Spleen (tissue), 7 donors: ENCODE results near the gene KCNJ6.

Experiments used
- POLR2AphosphoS5 ChIP-seq, 3 donors: sonication (generic); formaldehyde crosslinking; IDR thresholded peaks; one replicate each; pipeline ENCODE4 v1.5.1; 2017; ENCODE audit warnings: antibody characterized with exemption in 3 of 3
- TF ChIP-seq, protein P1 (sequence below), 11 experiments: fragments of 200-600 bp in 7 of 11; fragments of 450-650 bp in 4 of 11; sonication (generic) in 4 of 11; IDR thresholded peaks in 8 of 11; conservative IDR thresholded peaks in 3 of 11; 1 replicate in 7 of 11; 2 replicates in 4 of 11; pipeline versions ENCODE4 v1.4.0 to v1.8.0; 2016 to 2021; ENCODE audit warnings: antibody characterized with exemption in 11 of 11, inconsistent platforms in 4 of 11, mild to moderate bottlenecking in 1 of 11
- donor health status: DM: no; HTN: no; CAD: no; lungs with moderate emphysema.
- donor health status: DM: no; HTN: no; CAD: no.
- donor health status: DM: no; HTN: no; CAD: no.

GRCh38 chr21:37896788-37897187 lies 19.5 kb downstream of the KCNJ6 start:
- TF ChIP-seq, protein P1, sequence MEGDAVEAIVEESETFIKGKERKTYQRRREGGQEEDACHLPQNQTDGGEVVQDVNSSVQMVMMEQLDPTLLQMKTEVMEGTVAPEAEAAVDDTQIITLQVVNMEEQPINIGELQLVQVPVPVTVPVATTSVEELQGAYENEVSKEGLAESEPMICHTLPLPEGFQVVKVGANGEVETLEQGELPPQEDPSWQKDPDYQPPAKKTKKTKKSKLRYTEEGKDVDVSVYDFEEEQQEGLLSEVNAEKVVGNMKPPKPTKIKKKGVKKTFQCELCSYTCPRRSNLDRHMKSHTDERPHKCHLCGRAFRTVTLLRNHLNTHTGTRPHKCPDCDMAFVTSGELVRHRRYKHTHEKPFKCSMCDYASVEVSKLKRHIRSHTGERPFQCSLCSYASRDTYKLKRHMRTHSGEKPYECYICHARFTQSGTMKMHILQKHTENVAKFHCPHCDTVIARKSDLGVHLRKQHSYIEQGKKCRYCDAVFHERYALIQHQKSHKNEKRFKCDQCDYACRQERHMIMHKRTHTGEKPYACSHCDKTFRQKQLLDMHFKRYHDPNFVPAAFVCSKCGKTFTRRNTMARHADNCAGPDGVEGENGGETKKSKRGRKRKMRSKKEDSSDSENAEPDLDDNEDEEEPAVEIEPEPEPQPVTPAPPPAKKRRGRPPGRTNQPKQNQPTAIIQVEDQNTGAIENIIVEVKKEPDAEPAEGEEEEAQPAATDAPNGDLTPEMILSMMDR (IDR thresholded peaks at IDR 0.05 in 8 of 11, conservative IDR thresholded peaks at IDR 0.05 in 3 of 11), result no peak
- TF ChIP-seq POLR2AphosphoS5 (IDR thresholded peaks at IDR 0.05), result no peak
